AG04450 (cell line): Measurements from ENCODE around the gene SULT1A2. TPM values are rescaled to one million over a fixed set of nuclear protein-coding genes. Genes with fewer than 3 reads are reported as not detected.

Source experiments
- CTCF ChIA-PET: fragments of 300-600, 350-600 bp; formaldehyde crosslinking; extraction: SDS; loops from one replicate; lab custom pipeline; 2022; ENCODE audit warnings: antibody characterized with exemption, inconsistent platforms; lab: Charles Lee
- POLR2A ChIA-PET: fragments of 350-600 bp; formaldehyde crosslinking; extraction: SDS; loops from one replicate; lab custom pipeline; 2021; ENCODE audit warnings: antibody characterized with exemption, inconsistent platforms; lab: Yijun Ruan, JAX
- DNase-seq: peaks from one replicate; pipeline ENCODE4 v3.0.0-alpha.2; 2011; ENCODE audit warnings: low read depth, low spot score
- H3K27ac ChIP-seq: one replicate; pipeline ENCODE4 v1.5.1; 2012; ENCODE audit warnings: low read depth, low read length, control low read depth
- H3K27me3 ChIP-seq: one replicate; pipeline ENCODE4 v1.6.0; 2012; ENCODE audit warnings: low read length; ENCODE audit not compliant: control insufficient read depth, insufficient read depth
- H3K4me3 ChIP-seq: 2 replicates; pipeline ENCODE4 v1.5.1; 2011; ENCODE audit warnings: mild to moderate bottlenecking, low read depth, low read length, control low read depth
- H3K9me3 ChIP-seq: 2 replicates; pipeline ENCODE4 v1.5.1; 2012; ENCODE audit warnings: low read length; ENCODE audit not compliant: control insufficient read depth, insufficient read depth
- CTCF ChIP-seq: IDR thresholded peaks from 2 replicates; pipeline ENCODE4 v1.5.1; 2011; ENCODE audit warnings: low read depth, low read length, control low read depth, inconsistent platforms
- polyA plus RNA-seq: library from polyadenylated mRNA; depleted of rRNA; stranded (reverse); fragments of >200 nt; gene quantifications from 2 replicates; pipeline ENCODE4 v1.2.3, GENCODE V29; 2011

The SULT1A2 gene
- polyA plus RNA-seq, 1 experiment = 0.12 TPM

DNA sequence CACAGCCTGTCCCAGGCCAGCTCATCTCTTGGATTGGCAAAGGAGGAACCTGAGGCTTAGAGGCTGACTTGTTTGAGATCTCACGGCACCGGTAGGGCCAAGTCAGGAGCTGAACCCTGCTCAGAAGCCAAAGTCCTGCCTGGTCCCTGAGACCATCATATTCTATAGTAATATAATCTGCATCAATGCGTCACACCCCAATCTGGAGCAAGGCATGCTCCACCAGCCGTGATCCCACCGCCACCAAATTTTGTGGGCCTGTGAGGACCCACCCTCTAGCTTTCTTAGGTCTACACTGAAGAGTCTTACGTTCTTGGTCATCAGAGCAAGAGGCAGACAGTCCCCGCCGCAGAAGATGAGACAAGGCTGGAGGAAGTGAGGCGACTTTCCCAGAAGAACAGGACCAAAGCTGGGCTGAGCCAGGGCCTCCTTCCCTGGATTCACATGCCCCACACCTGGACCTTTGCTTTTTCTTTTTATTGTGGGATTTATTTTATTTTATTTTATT, 10.3 kb upstream of the SULT1A2 start:
- Histone ChIP-seq H3K4me3 (no peak overlapping the region), H3K27ac (no peak overlapping the region), H3K27me3 (peaks cover 61% of the 10 kb centered on the region), H3K9me3 (no peaks in the 10 kb centered on the region; the same call in 1 of the 2 replicates)
- ChIA-PET CTCF (interaction anchor here (0.5 kb wide), 1 partner anchor 47 kb away, joined by 3 read pairs; no protein-coding TSS in a partner anchor), POLR2A (no interaction called here)
- no peak for DNase-seq
- no peak for TF ChIP-seq CTCF

DNA sequence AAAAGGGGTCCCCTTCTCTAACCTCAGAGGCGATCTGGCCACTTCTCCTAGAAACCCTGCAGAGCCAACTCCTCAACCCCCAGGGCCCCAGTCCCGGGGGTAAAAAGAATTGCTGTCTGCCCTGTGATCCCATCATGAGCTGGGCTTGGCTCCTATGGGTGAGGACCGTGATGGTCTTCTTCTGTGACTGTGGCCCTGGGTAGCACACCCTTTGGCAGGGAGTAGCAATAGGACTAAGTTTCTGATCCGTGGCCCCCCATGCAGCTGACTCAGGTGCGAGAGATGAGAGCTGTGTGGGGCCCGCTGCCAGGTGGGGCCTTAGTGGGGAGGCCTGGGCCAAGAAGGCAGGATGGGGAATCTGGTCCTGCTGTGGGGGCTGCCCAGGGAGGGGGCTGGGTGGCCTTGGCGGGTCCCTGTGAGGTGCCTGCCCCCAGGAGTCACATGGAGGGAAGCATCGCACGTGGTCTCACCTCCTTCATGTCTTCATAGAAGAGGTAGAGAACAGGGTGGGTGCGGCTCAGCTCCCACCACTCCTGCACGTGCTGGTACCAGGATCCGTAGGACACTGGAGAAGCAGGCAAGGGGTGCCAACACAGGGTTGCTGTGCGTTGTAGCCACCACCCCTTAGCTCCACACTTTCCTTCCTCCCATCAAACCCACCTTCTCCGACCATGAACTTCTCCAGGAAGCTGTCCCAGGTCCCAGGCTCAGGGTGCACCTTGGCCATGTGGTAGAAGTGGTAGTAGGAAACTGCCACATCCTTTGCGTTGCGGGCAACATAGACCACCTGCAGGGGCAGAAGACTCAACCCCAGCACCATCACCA, 9.7 kb upstream of the SULT1A2 start:
- no peak for TF ChIP-seq CTCF
- POLR2A ChIA-PET = no interaction called here
- Histone ChIP-seq H3K27me3 (peaks cover 61% of the 10 kb centered on the region), H3K4me3 (no peak overlapping the region), H3K9me3 (no peaks in the 10 kb centered on the region; the same call in 1 of the 2 replicates), H3K27ac (no peak overlapping the region)
- CTCF ChIA-PET = no interaction called here
- no peak for DNase-seq

DNA sequence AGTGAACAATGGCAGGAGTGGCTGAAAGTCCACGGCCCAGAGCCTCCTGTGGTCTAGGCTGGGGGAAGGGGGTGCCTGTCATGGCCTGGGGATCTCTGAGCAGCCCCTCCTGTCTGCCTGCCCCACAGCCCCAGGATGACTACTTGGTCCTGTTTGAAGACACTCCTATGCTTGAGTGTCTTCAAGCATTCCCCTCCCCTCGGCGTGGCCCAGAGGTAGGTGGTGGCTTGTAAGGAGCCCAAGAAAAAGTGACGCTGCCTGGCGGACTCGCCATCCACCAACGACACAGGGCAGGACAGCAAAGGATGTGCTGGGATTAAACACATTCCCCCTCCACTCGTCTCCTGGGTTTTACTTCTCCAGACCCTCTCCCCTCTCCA, 7.3 kb upstream of the SULT1A2 start:
- Histone ChIP-seq H3K27ac (no peak overlapping the region), H3K9me3 (no peaks in the 10 kb centered on the region), H3K27me3 (peaks cover 46% of the 10 kb centered on the region), H3K4me3 (no peak overlapping the region)
- no peak for TF ChIP-seq CTCF
- no peak for DNase-seq
- ChIA-PET CTCF (interaction anchor here (0.6 kb wide), 1 partner anchor 27 kb away, joined by 3 read pairs; no protein-coding TSS in a partner anchor), POLR2A (no interaction called here)

DNA sequence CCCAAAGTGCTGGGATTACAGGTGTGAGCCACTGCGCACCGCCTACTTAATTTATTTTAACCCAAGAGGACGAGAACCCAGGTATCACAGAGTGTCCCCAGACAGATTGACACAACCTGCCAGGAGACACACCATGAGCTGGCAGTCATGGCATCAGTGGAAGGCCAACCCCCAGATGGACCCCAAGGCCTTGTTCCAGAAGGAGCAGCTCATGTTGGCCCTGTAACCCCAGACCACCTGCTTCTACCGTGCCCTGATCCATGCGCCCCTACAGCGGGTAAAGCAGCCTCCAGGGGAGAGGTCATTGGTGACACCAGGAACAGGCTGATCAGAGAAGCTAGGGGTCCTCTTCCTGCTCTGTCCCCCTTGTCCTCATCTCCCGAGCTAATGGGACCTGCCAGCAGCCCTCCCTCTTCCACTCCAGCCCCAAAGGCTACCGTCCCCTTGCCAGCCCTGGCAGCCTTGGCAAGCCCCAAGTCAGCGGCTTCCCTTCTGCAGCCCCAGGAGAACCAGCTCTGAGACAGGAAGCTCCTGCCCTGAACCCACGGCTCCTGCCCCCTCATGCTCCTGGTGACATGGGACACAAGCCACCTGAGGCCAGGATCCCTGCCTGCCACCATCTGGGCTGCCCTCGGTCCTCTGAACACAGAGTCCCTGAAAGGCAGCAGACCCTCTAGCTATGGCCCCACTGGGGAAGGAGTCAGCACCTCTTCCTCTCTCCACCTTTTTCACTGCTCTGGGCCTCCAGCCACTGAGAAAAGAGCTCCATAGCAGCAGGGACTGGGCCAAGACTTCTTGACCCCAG, 6.7 kb upstream of the SULT1A2 start:
- DNase-seq = no peak
- ChIA-PET POLR2A (no interaction called here), CTCF (interaction anchor here (0.6 kb wide), 2 partner anchors 18 to 26 kb away, joined by 3 to 12 read pairs; no protein-coding TSS in a partner anchor)
- no peak for TF ChIP-seq CTCF
- Histone ChIP-seq H3K4me3 (no peak overlapping the region), H3K27ac (no peak overlapping the region), H3K9me3 (no peaks in the 10 kb centered on the region), H3K27me3 (peaks cover 46% of the 10 kb centered on the region)
